ENCODE data around the gene CCSER1.

DNA sequence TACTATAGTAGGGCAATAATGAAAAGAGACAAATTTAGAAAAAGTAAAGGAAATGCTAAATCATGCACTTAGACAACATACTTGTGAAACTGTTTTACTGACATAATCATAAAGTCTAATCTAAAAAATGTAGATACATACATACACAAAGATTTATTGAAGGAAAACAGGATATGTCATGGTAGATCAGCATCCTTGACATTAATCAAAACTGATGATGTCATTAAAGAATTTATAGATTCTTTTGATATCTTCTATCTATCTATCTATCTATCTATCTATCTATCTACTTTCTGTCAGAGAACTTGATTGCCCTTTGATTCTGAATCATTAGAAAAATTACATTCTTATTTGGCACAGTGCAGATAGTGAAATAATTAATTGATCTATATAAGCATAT is 311.3 kb downstream of the CCSER1 start:
- no peak for TF ChIP-seq TAF1 (IDR thresholded peaks at IDR 0.05; ENCODE audit: borderline replicate concordance, low read depth, low read length)
- no peak for TF ChIP-seq POLR2AphosphoS5 (IDR thresholded peaks at IDR 0.05; ENCODE audit: low read depth, low read length)
